BLaER1 (cell line): ENCODE results near the gene HYDIN.
A peak's percentile ranks its signal among the peaks of the same experiment; 100 is the strongest.
"Not testable (repeated sequence)": the region's sequence is repeated elsewhere in the genome, so short reads cannot be mapped to it uniquely, and the experiment has no call there.

Experiments
- H3K27ac ChIP-seq: shearing (Covaris generic); formaldehyde crosslinking; 2 replicates; pipeline ENCODE4 v1.8.1; 2022
- H3K27me3 ChIP-seq: shearing (Covaris generic); formaldehyde crosslinking; 2 replicates; pipeline ENCODE4 v1.8.1; 2022
- H3K36me3 ChIP-seq: shearing (Covaris generic); formaldehyde crosslinking; 2 replicates; pipeline ENCODE4 v1.8.1; 2022
- H3K4me1 ChIP-seq: shearing (Covaris generic); formaldehyde crosslinking; 2 replicates; pipeline ENCODE4 v1.8.1; 2022
- H3K4me2 ChIP-seq: shearing (Covaris generic); formaldehyde crosslinking; 2 replicates; pipeline ENCODE4 v1.8.1; 2022
- H3K4me3 ChIP-seq: shearing (Covaris generic); formaldehyde crosslinking; 2 replicates; pipeline ENCODE4 v1.8.1; 2022
- H3K9ac ChIP-seq: shearing (Covaris generic); formaldehyde crosslinking; 2 replicates; pipeline ENCODE4 v1.8.1; 2022
- H3K9me3 ChIP-seq: shearing (Covaris generic); formaldehyde crosslinking; 2 replicates; pipeline ENCODE4 v1.8.1; 2022
- H4K20me1 ChIP-seq: shearing (Covaris generic); formaldehyde crosslinking; 2 replicates; pipeline ENCODE4 v1.8.1; 2022

The HYDIN gene

GRCh38 chr16:71105881-71106280 is 124.6 kb downstream of the HYDIN start:
- H3K36me3 ChIP-seq, H3K27ac ChIP-seq, H3K9ac ChIP-seq, H3K4me2 ChIP-seq, H3K4me1 ChIP-seq, H4K20me1 ChIP-seq, H3K9me3 ChIP-seq, H3K4me3 ChIP-seq, H3K27me3 ChIP-seq: not testable (repeated sequence)

GRCh38 chr16:71083573-71083972 is 146.9 kb downstream of the HYDIN start:
- not testable (repeated sequence) for H3K4me3 ChIP-seq

GRCh38 chr16:71080777-71081176 is 149.7 kb downstream of the HYDIN start:
- not testable (repeated sequence) for H3K4me3 ChIP-seq, H3K27me3 ChIP-seq, H4K20me1 ChIP-seq, H3K36me3 ChIP-seq, H3K27ac ChIP-seq, H3K9me3 ChIP-seq, H3K4me2 ChIP-seq, H3K9ac ChIP-seq, H3K4me1 ChIP-seq

More at GRCh38 chr16:71083573-71083972, 146.9 kb downstream of the HYDIN start:
- H3K4me2 ChIP-seq, H3K9me3 ChIP-seq, H3K4me1 ChIP-seq, H3K27ac ChIP-seq, H3K36me3 ChIP-seq, H3K9ac ChIP-seq, H3K27me3 ChIP-seq, H4K20me1 ChIP-seq: not testable (repeated sequence)

GRCh38 chr16:71080262-71080661 is 150.3 kb downstream of the HYDIN start:
- H4K20me1 ChIP-seq, H3K4me3 ChIP-seq, H3K27me3 ChIP-seq, H3K36me3 ChIP-seq, H3K9ac ChIP-seq, H3K27ac ChIP-seq, H3K4me2 ChIP-seq, H3K9me3 ChIP-seq, H3K4me1 ChIP-seq: not testable (repeated sequence)

GRCh38 chr16:71070651-71071050 is 159.9 kb downstream of the HYDIN start:
- H3K9me3 ChIP-seq, H3K4me2 ChIP-seq, H3K27me3 ChIP-seq, H3K4me3 ChIP-seq, H3K27ac ChIP-seq, H3K9ac ChIP-seq, H4K20me1 ChIP-seq, H3K36me3 ChIP-seq: not testable (repeated sequence)
- peaks cover 20% of the 10 kb centered on the region for H3K4me1 ChIP-seq

- peaks cover 20% of the 10 kb centered on the region for H3K4me1 ChIP-seq
- H3K4me3 ChIP-seq, H3K27me3 ChIP-seq, H3K27ac ChIP-seq, H3K9me3 ChIP-seq, H4K20me1 ChIP-seq, H3K9ac ChIP-seq, H3K36me3 ChIP-seq: not testable (repeated sequence)
- H3K4me2 ChIP-seq = peak overlapping the region; percentile 47
Observed at GRCh38 chr16:71069842-71070241, 160.7 kb downstream of the HYDIN start.

GRCh38 chr16:71053897-71054609 is 176.5 kb downstream of the HYDIN start:
- not testable (repeated sequence) for H3K9ac ChIP-seq, H3K4me3 ChIP-seq, H3K4me1 ChIP-seq

GRCh38 chr16:71050307-71050706 is 180.2 kb downstream of the HYDIN start:
- not testable (repeated sequence) for H3K4me3 ChIP-seq, H4K20me1 ChIP-seq, H3K9me3 ChIP-seq, H3K36me3 ChIP-seq, H3K27ac ChIP-seq, H3K4me2 ChIP-seq, H3K27me3 ChIP-seq, H3K4me1 ChIP-seq, H3K9ac ChIP-seq

More at GRCh38 chr16:71053897-71054609, 176.5 kb downstream of the HYDIN start:
- not testable (repeated sequence) for H3K9me3 ChIP-seq, H3K4me2 ChIP-seq, H3K27me3 ChIP-seq, H3K36me3 ChIP-seq, H3K27ac ChIP-seq, H4K20me1 ChIP-seq

GRCh38 chr16:71039368-71040111 is 191.0 kb downstream of the HYDIN start:
- H3K9me3 ChIP-seq, H3K4me1 ChIP-seq, H4K20me1 ChIP-seq, H3K36me3 ChIP-seq, H3K27ac ChIP-seq, H3K9ac ChIP-seq, H3K4me2 ChIP-seq, H3K4me3 ChIP-seq, H3K27me3 ChIP-seq: not testable (repeated sequence)

- H3K4me3 ChIP-seq, H3K4me2 ChIP-seq, H4K20me1 ChIP-seq, H3K4me1 ChIP-seq, H3K9ac ChIP-seq, H3K36me3 ChIP-seq, H3K27me3 ChIP-seq, H3K9me3 ChIP-seq, H3K27ac ChIP-seq: not testable (repeated sequence)
Observed at GRCh38 chr16:71038421-71038820, 192.1 kb downstream of the HYDIN start.

GRCh38 chr16:71037987-71038386 is 192.5 kb downstream of the HYDIN start:
- H3K4me2 ChIP-seq, H3K27ac ChIP-seq, H4K20me1 ChIP-seq, H3K36me3 ChIP-seq, H3K9ac ChIP-seq, H3K4me3 ChIP-seq, H3K4me1 ChIP-seq, H3K27me3 ChIP-seq, H3K9me3 ChIP-seq: not testable (repeated sequence)

GRCh38 chr16:71028032-71028727 is 202.3 kb downstream of the HYDIN start:
- not testable (repeated sequence) for H3K4me2 ChIP-seq, H3K27ac ChIP-seq, H3K9ac ChIP-seq

GRCh38 chr16:71027511-71027910 is 203.0 kb downstream of the HYDIN start:
- H3K36me3 ChIP-seq, H4K20me1 ChIP-seq, H3K9me3 ChIP-seq, H3K9ac ChIP-seq, H3K4me2 ChIP-seq, H3K27ac ChIP-seq, H3K4me1 ChIP-seq, H3K27me3 ChIP-seq, H3K4me3 ChIP-seq: not testable (repeated sequence)

More at GRCh38 chr16:71028032-71028727, 202.3 kb downstream of the HYDIN start:
- not testable (repeated sequence) for H3K27me3 ChIP-seq, H3K4me1 ChIP-seq, H3K4me3 ChIP-seq, H3K36me3 ChIP-seq, H4K20me1 ChIP-seq, H3K9me3 ChIP-seq

GRCh38 chr16:71023851-71024439 is 206.6 kb downstream of the HYDIN start:
- H4K20me1 ChIP-seq, H3K36me3 ChIP-seq, H3K27me3 ChIP-seq, H3K27ac ChIP-seq, H3K4me2 ChIP-seq, H3K4me3 ChIP-seq, H3K4me1 ChIP-seq, H3K9ac ChIP-seq, H3K9me3 ChIP-seq: not testable (repeated sequence)
